Measurements from ENCODE around the gene THSD7A.

THSD7A gene

DNA sequence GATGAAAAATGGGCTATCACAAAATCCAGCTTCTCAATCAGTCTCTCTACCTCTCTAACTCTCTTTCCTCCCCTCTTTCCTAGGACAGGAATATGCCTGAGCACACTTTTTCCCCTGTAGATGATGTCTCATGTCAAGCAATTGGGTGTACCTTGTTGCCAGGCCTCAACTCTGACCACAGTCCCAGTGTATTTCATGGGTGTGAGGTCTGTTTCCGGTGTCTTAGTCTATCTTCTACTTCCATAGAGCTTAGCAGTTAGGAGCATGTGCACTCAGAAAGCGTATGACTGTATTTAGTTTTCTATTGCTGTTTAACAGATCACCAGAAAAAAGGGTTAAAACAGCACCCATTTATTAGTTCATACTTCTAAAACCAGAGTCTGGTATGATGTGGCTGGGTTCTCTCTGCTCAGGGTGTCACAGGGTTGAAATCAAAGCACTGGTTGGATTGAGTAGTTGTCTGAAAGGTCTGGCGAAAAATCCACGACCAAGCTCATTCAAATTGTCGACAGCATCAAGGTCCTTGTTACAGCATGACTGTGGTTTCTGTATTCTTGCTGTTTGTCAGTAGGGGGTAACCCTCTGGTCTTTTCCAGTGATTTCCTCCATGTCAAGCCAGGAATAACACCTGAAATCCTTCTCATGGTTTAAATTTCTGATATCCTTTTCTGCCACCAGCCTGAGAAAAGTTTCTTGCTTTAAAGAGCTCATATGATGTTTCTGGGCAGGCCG is 130.0 kb downstream of the THSD7A start:
- FAIRE-seq = no peak

DNA sequence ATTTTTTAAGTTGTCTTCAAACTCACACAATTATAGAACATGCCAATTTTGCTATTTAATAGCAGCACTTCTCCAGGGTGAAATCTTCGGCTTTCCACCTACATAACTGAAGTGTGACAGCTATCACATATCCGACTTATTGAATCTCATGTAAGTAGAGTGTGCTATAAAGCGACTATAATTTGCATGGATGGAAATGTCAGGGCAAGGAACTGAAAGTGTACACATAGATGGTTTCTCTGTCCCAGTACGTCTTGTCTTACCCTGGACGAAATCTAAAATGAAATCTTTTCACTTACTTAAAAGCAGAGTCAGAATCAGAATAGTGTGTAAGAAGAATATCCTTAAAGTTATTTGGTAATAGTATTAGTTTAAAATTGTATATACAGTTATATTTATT is 132.3 kb downstream of the THSD7A start:
- FAIRE-seq = no peak

DNA sequence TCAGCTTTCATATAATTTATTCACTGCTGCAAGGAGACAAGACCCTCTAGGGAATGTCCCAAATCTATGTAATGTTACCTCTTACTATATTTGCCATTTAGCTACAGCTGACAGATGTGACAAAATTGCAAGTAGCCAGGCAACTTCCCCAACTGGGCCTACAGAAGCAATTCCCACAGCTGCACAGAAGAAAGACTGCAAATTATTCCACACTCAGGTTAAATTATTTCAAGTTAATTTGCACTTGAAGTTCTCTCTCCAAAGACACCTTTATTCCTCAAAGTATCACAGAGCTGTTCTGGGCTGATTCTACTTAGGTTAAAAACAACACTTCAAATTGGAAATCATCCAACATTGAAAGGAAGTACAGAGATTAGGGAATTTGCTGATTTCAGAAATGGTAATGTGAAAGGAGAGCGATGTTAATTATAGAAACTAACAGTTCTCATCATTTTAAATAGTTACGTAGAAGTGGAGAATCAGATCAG is 133.6 kb downstream of the THSD7A start:
- no peak for FAIRE-seq

DNA sequence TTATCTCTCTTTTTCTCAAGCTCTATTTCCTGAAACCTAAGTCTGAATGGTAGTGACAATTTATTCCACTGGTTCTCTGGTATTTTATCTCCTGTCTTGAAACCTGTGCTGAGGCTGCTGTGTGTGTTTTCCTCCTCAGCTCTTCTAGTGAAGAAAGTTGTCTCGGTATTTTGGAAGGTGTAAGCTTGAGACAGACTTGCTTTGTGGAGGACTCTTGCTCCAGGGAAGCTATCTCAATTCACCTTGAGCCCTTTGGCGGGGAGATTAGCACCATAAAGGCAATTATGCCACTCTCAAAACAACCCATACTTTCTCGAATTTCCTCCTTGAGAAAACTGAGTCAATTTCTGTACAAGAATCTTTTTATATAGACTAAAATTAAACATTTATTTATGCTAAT is 141.6 kb downstream of the THSD7A start:
- FAIRE-seq = no peak

DNA sequence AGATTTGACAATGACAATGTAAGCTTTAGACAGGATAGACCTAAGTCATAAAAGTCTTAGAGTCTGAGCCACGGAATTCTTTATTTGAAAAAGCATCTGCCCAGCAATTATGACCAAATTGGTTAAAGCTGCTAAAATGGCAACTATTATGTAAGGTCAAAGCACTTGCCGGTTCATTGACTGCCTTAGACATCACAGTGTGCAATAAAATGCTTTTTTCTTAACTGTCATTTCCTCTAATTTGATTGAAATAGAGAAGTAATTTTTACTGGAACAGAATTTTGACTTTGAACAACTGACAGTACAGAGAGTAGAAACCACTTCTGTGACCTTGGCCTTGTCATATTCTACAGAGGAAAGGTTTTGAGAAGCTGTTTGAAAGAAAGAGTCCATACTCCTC is 142.9 kb downstream of the THSD7A start:
- FAIRE-seq = no peak

DNA sequence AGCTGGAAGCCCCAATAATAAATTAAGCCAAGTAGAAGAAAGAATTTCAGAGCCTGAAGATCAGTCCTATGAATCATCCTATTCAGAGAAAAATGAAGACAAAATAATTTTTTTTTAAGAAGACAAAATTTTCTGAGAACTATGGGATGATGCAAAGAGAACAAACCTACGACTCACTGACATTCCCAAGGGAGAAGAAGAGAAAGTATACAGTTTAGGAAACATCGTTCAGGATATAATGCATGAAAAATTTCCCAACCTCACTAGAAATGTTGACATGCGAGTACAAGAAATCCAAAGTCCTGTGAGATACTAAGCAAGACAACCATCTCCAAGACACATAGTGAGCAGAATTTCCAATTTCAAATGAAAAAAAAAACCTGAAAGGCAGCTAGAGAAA is 150.5 kb downstream of the THSD7A start:
- FAIRE-seq = no peak

DNA sequence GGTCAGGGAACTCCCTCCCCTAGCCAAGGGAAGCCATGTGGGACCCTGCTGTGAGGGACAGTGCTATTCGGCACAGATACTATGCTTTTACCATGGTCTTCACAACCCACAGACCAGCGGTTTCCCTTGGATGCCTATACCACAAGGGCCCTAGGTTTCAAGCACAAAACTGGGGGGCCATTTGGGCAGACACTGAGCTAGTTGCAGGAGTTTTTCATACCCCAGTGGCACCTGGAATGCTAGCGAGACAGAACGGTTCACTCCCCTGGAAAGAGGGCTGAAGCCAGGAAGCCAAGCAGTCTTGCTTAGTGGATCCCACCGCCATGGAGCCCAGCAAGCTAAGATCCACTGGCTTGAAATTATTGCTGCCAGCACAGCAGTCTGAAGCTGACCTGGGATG is 156.8 kb downstream of the THSD7A start:
- FAIRE-seq = no peak

DNA sequence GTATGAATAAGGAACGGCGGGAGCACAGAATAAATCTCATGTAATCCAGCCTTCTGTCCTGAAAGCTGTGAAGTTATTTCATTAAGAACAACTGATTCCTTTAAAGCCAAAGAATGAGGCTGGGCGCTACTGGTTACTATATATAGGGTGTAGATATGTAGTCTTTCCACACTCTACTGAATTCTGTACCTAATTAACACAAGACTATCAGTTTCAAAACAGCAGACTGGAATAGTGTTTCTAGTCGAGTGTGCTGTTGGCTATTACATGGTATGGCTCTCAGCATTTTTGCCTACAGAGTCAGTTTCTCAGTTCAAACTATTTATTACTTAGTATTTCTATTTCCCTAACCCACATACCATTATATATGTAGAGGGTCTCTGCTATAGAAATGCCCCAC is 163.3 kb downstream of the THSD7A start:
- FAIRE-seq = no peak

DNA sequence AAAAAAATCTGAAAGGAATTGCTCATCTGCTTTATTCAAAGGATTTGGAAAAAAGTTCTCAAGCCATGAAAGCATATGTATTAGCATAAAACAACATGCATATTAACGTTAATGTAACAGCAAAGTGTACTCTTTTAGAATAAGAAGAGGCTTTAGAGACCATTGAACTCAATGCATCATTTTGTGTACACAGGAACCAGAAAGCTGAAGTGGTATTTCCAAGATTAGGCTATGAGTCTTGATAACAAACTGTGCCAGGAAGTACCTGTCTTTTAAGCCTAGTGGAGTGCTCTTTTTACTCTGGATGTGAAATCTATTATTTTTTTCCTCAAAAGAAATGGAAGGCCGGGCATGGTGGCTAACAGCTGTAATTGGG is 164.2 kb downstream of the THSD7A start:
- FAIRE-seq = no peak

DNA sequence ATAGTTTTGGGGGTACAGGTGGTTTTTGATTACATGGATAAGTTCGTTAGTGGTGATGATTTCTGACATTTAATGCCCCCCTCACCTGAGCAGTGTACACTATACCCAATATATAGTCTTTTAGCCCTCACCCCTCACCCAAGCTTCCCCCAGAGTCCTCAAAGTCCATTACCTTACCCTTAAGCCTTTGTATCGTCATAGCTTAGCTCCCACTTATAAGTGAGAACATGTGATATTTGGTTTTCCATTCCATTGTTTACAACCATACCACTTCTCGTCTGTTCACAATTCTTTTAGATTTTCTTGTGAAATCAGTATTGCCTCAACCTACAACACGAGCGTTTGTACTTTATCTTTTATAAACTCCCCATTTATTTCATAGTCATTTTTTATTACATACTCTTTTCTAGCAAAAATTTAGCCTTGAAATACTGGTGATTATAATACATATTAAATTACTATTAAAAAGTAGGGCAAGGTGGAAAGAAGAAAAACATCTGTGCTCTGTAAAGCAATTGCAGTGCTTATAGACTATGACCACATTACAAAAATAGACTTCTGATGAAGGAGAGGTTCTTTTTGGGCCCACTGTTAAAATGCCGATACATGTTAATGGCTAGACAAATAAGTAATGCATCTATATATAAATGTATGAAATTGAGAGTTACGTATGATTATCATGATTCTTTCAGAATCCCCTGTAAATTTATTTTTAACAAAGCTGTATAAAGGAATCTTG is 164.8 kb downstream of the THSD7A start:
- no peak for FAIRE-seq

DNA sequence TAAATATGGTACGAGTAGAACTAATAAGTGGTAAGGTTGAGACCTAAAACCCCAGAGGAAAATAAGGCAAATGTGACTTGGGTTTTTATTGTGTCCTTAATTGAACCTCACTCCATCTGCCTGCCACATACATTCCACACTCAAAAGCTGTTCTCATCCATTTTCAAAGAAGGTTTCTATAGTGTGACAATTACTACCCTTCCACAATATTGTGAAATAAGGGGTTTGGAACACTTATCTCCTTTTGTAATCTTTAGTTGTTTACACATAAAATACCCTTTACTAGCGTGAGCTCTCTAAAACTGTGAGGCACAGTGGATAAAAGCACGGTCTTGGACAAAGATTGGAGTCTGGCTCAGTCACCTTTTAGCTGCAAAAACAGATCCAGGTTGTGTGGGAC is 166.6 kb downstream of the THSD7A start:
- FAIRE-seq = no peak

DNA sequence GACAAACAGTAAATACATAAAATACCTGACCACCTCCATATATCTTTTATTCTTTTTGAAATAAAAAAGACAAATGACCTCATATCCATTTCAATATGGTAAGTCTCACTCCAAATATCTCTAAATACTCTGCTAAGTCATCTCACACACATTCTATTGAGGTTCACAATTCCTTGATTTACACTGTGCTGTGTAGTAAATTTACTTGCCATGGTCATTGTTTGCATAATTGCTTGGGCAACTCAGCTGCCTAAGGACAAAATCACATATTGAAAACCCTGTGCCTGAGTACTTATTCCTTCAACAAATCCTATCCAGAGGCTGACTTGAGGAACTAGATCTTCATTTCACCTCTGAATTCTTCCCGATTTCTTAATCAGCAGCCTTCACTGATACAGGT is 176.4 kb downstream of the THSD7A start:
- FAIRE-seq = no peak

DNA sequence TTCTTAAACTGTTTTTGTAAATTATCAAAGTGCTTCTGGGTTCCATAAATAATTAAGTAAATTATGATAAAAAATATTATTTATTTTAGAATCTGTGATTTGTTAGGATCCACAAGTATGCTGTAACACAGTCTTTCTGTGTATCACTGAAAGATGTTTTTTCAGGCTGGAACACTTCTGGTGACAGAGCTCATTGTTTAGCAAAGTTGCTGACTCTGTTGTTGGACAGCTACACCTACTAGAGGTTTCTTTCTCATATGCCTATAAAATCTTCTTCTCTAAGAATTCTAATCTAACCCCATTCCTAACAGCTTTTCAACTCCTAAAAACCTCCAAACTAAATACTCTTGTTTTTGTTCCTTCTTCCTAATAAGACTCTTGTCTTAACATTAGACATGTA is 176.8 kb downstream of the THSD7A start:
- FAIRE-seq = no peak

DNA sequence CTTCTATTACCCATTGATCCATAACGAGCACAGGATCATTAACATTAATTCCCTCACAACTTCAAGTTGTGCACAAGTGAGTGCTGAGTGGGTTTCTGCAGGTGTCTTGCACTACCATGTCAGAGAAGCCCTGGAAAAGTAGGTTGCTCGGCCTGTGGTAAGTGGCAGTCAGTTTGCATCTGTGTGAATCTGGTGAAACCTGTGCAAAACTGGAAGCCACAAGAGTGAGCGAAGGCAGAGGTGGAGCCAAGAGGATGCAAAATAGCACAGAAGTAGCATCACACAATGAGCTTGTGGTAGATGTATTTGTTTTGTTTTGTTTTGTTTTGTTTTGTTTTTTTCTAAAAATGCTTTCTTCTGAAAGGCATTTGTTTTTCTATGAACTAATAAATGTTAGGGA is 181.5 kb downstream of the THSD7A start:
- FAIRE-seq = no peak

DNA sequence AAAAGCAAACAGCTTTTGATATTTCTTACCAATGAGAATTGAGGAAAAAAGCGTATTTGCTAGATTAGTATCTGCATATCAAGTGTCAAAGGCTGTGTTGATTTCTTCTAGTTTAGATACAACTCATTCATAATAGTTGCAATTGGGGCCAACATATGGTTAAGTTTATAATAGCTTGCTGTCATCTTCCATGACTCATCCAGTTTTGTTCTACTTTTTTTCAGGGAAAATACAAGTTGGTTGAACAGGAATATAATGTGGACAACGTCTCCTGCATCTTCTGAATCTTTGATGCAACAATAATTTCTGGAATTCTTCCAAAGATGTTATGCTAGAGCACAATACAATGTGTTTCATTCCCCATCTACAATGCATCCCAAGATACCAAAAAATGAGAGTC is 182.0 kb downstream of the THSD7A start:
- no peak for FAIRE-seq

DNA sequence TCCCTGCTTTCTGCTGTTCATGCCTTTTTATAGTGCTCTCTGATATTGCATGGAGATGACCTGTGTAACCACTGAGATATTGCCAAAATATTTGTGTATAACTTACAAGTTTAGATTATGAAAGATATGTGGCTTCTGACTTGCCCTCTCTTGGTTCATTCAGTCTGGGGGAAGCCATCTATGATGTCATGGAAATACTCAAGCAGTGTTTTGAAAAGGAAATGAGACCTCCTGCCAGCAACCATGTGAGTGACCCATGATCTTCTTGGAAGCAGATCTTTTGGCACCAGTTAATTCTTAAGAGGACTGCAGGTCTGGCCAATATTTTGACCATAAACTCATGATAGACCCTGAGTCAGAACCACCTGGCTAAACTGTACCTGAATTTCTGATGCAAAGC is 183.0 kb downstream of the THSD7A start:
- FAIRE-seq = no peak

DNA sequence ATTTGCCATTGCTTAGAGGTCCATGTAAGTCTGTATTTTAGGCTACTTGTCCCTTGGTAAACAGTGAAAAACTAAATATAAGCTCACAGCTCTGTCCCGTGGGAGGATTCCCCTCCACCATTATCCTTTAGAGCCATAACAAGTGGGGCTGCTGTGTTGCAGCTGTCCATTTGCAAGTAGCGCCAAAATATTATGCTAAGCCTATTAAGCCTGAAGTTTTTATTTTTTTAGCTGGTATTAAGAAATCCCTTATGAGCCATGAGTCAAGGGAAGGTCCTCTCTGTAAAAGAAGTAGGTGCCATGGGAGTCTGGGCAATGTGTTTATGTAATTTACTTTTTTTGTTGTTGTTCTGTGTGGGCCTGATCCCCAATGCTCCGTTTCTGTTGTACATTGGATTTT is 183.9 kb downstream of the THSD7A start:
- no peak for FAIRE-seq

DNA sequence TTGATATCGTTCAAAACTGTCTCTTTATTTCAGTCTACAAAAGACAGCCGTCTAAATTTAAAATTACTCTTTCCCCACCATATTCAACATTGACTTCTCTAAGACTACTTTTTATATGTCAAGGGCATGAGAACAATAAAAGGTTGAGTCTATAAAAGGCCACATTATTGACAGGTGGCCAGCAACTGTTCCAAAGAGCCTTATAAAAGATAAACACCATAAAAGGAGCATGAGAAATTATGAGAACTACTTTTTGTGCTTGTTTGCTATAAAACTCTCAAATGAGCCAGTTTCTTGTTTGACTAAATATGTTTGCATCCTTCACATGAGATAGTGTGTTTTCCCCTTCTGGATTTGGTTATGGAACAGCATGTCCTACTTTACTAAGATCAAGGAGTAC is 189.2 kb downstream of the THSD7A start:
- no peak for FAIRE-seq

DNA sequence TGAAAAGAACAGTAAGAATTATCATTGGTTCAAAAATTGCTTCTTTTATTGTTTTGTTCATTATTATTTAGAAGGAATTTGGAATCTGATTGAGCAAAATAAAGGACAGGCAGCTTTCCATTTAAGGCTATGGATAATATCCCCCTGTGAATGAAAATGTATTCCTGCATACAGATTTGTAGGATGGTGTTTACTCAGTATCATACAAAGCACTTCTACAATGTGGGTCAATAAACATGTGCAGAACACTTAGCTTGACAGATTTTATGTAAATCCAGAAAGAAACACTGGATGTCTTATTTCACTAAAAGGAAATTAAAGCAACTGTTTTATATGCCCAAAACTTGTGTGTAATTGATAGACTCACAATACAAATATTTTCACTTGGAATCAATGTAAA is 189.7 kb downstream of the THSD7A start:
- FAIRE-seq = no peak

DNA sequence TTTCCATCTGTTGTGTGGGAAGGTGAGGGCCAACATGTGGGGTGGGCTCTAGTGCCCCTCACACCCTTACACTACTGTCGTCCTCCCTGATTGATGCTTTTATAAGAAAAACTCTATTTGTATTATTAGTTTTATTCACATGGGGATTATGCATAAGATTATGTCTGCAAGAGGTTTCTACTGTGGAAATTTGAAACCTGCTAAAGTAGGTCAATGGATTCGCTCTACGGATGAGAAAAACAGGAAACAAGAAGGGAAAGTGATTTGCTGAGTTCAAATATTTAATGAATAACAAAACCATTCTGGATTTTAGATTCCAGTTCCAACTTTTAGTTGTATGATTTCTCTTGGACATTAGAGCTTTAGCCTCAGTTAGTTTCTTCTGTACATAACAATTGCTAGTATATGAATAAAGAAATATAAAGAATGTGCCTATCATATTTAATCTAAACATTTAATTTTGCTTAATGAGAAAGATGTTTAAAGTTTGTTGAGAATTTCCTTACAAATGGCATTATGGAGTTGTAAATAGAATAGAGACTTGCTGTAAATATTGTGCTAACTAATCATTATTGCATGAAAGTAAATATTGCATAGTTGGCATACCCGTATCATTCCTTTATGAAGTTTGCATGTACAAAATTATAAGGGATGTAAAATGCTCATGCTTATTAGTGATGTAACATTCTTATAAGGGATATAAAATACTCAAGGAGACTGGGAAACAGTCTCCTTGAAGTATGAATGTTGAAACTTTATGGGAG is 193.8 kb downstream of the THSD7A start:
- no peak for FAIRE-seq

DNA sequence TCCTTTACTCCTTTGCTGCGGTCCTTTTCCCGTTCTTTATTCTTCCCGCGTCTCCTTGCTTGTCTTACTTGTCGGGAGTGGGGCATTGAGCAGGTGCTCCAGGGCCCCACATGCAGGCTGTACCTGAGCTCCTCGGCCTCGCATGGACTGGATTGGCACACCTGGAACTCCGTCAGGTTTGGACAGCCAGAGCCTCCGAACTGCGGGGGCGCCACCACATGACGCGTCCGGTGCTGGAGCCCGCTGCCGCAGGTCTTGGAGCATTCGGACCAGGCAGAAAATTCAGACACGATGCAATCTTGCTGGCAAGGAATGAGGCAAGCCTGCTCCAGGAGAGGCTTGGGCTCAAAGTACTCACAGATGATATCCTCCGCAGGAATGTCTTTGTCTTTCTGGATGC is 195.7 kb downstream of the THSD7A start:
- FAIRE-seq = no peak

DNA sequence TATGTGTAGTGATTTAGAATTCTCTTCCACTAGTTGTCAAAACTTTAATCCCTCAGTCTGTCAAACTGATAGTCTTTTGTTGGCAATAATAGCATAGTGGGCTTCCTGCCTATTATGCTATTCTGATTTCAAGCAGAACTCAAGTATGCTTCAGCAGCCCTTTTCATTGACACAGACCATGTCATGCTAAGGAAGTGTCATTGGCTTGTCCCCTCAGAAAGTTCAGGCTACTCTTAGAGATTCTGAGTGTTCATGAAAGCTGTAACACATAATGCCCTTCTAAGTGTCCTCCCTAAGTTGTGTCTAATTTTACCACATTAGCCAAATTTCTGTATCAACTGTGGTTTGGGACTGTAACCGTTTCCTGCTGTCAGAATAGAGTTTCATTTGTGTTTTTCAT is 198.7 kb downstream of the THSD7A start:
- FAIRE-seq = no peak

DNA sequence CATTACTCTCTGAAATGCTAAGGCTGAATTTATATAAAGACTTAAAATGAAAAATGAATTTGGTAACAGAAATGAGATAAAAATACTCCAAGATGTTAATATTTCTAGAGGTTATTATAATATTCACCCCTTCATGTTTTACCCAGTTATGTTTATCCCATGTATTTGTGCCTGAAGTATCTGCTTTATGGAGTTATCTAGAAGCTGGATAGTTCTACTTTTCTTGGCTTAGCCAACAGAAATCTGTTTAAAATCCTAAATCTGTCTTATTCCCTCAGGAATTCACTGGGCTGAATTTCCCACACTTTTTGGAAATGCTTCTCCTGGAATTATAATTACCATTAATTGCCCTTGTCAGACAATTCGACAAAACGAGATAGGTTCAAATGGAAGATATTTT is 201.6 kb downstream of the THSD7A start:
- no peak for FAIRE-seq

DNA sequence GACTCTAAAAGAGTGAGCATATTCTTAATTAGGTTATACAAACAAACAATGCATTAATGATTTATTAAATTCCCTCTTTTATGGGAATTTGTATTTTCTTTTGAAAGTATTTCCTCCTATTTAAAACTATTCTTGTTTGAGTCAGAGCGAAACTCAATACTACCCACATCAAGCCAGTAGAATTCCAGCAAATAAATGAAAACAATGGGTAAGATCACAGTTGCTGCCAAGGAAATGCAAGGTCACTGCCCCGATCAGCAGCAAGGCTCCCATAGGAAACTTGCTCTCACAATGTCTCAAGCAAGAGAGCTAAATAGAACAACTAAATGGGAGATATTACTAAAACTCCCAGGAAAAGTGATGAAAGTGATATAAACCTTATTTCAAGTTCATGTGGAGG is 206.3 kb downstream of the THSD7A start:
- no peak for FAIRE-seq
